PC-9 (cell line): ENCODE measurements around the gene LRRC4C.

Experiments used
- EZH2 ChIP-seq: fragments of 200-600 bp; sonication (generic); IDR thresholded peaks from 2 replicates; pipeline ENCODE4 v1.8.0; 2017; ENCODE audit warnings: antibody characterized with exemption, low read depth
- TF ChIP-seq, protein P1 (sequence below): fragments of 200-600 bp; sonication (generic); conservative IDR thresholded peaks from 2 replicates; pipeline ENCODE4 v1.6.1; 2017; ENCODE audit warnings: mixed run types, antibody characterized with exemption, mild to moderate bottlenecking, moderate library complexity

DNA sequence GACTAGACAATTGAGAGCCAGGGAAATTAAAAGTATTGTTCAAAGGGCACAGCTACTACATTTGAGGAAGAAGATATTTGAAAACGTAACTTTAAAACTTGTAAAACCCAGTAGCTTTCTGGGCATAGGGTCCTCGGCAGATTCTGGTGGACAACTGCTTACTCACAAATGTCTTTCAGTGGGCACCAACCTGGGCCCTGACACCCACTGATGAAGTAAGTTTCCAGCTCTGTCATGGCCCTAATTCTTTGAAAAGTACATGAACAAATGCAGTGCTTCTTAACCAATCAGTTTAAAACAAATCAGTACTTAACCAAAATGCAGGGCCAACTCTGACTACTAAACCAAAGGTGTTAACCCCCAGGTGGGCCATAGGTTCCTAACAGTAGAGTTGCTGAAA lies 1170.1 kb downstream of the LRRC4C start:
- TF ChIP-seq, protein P1, sequence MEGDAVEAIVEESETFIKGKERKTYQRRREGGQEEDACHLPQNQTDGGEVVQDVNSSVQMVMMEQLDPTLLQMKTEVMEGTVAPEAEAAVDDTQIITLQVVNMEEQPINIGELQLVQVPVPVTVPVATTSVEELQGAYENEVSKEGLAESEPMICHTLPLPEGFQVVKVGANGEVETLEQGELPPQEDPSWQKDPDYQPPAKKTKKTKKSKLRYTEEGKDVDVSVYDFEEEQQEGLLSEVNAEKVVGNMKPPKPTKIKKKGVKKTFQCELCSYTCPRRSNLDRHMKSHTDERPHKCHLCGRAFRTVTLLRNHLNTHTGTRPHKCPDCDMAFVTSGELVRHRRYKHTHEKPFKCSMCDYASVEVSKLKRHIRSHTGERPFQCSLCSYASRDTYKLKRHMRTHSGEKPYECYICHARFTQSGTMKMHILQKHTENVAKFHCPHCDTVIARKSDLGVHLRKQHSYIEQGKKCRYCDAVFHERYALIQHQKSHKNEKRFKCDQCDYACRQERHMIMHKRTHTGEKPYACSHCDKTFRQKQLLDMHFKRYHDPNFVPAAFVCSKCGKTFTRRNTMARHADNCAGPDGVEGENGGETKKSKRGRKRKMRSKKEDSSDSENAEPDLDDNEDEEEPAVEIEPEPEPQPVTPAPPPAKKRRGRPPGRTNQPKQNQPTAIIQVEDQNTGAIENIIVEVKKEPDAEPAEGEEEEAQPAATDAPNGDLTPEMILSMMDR: no peak
- no peak for TF ChIP-seq EZH2
